HG03575 (cell line): ENCODE results near the gene SYCP3.

Experiments
- ATAC-seq: cut with Tn5 transposase; IDR thresholded peaks from one replicate; pipeline ENCODE4 v1.9.1; 2021; ENCODE audit not compliant: unreplicated experiment, insufficient number of reproducible peaks, low FRiP score; ENCODE audit errors: extremely low read depth

Gene SYCP3

GRCh38 chr12:101727098-101727497, 12.2 kb downstream of the SYCP3 start:
- ATAC-seq: no peak

GRCh38 chr12:101722392-101722791, 16.9 kb downstream of the SYCP3 start:
- ATAC-seq: no peak

GRCh38 chr12:101720118-101720517, 19.1 kb downstream of the SYCP3 start:
- no peak for ATAC-seq

GRCh38 chr12:101719566-101719965, 19.7 kb downstream of the SYCP3 start:
- ATAC-seq: no peak

GRCh38 chr12:101714877-101715444, 24.3 kb downstream of the SYCP3 start:
- no peak for ATAC-seq

GRCh38 chr12:101713930-101714329, 25.3 kb downstream of the SYCP3 start:
- ATAC-seq: no peak

GRCh38 chr12:101713059-101713682, 26.1 kb downstream of the SYCP3 start:
- no peak for ATAC-seq

- ATAC-seq: no peak
These were observed 29.0 kb downstream of the SYCP3 start for GRCh38 chr12:101710288-101710687.

- no peak for ATAC-seq
These were observed 32.0 kb downstream of the SYCP3 start for GRCh38 chr12:101707131-101707782.

GRCh38 chr12:101706403-101706802, 32.9 kb downstream of the SYCP3 start:
- no peak for ATAC-seq

GRCh38 chr12:101703487-101703886, 35.8 kb downstream of the SYCP3 start:
- ATAC-seq: no peak

GRCh38 chr12:101700299-101700820, 38.9 kb downstream of the SYCP3 start:
- no peak for ATAC-seq

- no peak for ATAC-seq
These were observed 40.4 kb downstream of the SYCP3 start for GRCh38 chr12:101698800-101699347.

- ATAC-seq: no peak
These were observed 41.1 kb downstream of the SYCP3 start for GRCh38 chr12:101697930-101698799.

GRCh38 chr12:101697197-101697929, 41.9 kb downstream of the SYCP3 start, which contains the start of gene CHPT1:
Gene CHPT1 (plus strand): TSS chr12:101697640. CDS start chr12:101697862, 222 bp downstream.
- ATAC-seq: no peak

GRCh38 chr12:101696251-101697196, 42.7 kb downstream of the SYCP3 start:
- no peak for ATAC-seq

- no peak for ATAC-seq
These were observed 43.6 kb downstream of the SYCP3 start for GRCh38 chr12:101695706-101696105.
